Measurements from ENCODE around the gene CCDC148.

GRCh38 chr2:158402665-158403064 lies 53.9 kb downstream of the CCDC148 start:
- TF ChIP-seq CTCF (IDR thresholded peaks at IDR 0.05; ENCODE audit: insufficient read depth, low read length, poor library complexity, severe bottlenecking) (no peak), EZH2phosphoT487 (conservative IDR thresholded peaks at IDR 0.05; ENCODE audit: low read length) (no peak)
